Heart left ventricle (tissue), 13 donors: Measurements from ENCODE around the gene AR.

Experiments used
- POLR2A ChIP-seq, 2 donors: fragments of 450-650 bp; IDR thresholded peaks; one replicate each; pipeline ENCODE4 v1.6.1; 2017; ENCODE audit warnings: antibody characterized with exemption in 2 of 2, mild to moderate bottlenecking in 2 of 2, moderate library complexity in 2 of 2
- TF ChIP-seq, protein P1 (sequence below), 12 donors: fragments of 200-600 bp; sonication (generic) in 4 of 12; IDR thresholded peaks; one replicate each; pipeline versions ENCODE4 v1.5.0 to v1.8.0; 2018 to 2022; ENCODE audit warnings: antibody characterized with exemption in 12 of 12, mild to moderate bottlenecking in 5 of 12
- donor health status: ischemic (EF 13 %, LVEDD 7.1; RV severe dilation, severe dysfunction).
- donor health status: DM: no; HTN: yes; CAD: no.
- donor health status: DM: no; HTN: no; CAD: no.
- donor health status: ischemic (EF 25% LVEDD 6.9; RV normal size, moderate dysfunction).
- donor health status: ischemic (EF 25% LVEDD 5.7; RV mildly dilated, moderate dysfunction).
- donor health status: ischemic (EF 35%, LVEDD 5.7; RV mildly dilated, moderate dysfunction).
- donor health status: nonischemic (EF 11% LVEDD 7.7; RV severe dilation, severe dysfunction).
- donor health status: DM: yes; HTN: yes; CAD: no.
- donor health status: PGD.
- donor health status: ischemic (EF 29% LVEDD 5.4; RV normal size, mild dysfunction).
- donor health status: nonischemic (EF 23%, LVEDD 6.1; RV moderate dilation, normal function).

DNA sequence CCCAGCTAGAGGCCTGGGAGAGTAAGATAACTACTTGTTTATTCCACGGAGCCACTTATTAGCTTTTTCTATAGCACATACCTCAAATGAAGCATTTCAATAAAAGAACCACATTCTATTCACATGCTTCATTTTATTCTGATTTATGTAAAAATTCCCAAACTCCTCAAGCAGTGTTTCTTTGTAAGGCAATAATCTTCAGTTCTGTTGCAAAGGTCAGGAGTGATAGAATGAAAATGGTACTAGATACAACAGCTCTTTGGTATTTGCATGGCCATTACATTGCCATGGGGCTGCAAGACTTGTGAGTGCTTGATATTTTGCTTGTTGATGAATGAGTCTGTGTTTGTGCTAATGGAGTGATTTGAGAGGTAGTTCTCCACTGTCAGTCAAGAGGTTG is 39.4 kb downstream of the AR start:
- TF ChIP-seq, protein P1, sequence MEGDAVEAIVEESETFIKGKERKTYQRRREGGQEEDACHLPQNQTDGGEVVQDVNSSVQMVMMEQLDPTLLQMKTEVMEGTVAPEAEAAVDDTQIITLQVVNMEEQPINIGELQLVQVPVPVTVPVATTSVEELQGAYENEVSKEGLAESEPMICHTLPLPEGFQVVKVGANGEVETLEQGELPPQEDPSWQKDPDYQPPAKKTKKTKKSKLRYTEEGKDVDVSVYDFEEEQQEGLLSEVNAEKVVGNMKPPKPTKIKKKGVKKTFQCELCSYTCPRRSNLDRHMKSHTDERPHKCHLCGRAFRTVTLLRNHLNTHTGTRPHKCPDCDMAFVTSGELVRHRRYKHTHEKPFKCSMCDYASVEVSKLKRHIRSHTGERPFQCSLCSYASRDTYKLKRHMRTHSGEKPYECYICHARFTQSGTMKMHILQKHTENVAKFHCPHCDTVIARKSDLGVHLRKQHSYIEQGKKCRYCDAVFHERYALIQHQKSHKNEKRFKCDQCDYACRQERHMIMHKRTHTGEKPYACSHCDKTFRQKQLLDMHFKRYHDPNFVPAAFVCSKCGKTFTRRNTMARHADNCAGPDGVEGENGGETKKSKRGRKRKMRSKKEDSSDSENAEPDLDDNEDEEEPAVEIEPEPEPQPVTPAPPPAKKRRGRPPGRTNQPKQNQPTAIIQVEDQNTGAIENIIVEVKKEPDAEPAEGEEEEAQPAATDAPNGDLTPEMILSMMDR (IDR thresholded peaks at IDR 0.05), result no peak
- no peak for TF ChIP-seq POLR2A (IDR thresholded peaks at IDR 0.05)
